HepG2 (cell line): ENCODE results near the gene SPAG9. TPM values are rescaled to one million over a fixed set of nuclear protein-coding genes. Genes with fewer than 3 reads are reported as not detected.

Experiments
- ATAC-seq: fragments of 200-7000 bp; cut with Tn5 transposase; 3 replicates; pipeline ENCODE4 v1.9.1; 2020; ENCODE audit warnings: mild to moderate bottlenecking, moderate library complexity
- BruUV-seq: library from RNA; stranded (reverse); fragments of 400-500 nt; replicated peaks from 2 replicates; lab custom pipeline; 2021; lab: Mats Ljungman, UMichigan
- CTCF ChIA-PET: fragments of 300-600 bp; formaldehyde crosslinking; extraction: SDS; loops from one replicate; lab custom pipeline; 2021; ENCODE audit warnings: low total read pairs, inconsistent platforms, low intra/inter-chr PET ratio; lab: Yijun Ruan, JAX
- POLR2A ChIA-PET: fragments of 350-600 bp; sonication (Branson Sonifier 250); formaldehyde crosslinking; loops from one replicate; lab custom pipeline; 2020; ENCODE audit warnings: antibody characterized with exemption, inconsistent platforms; lab: Yijun Ruan, JAX
- DNase-seq: peaks from one replicate; pipeline ENCODE4 v3.0.0-alpha.2; 2015; ENCODE audit warnings: low spot score
- FAIRE-seq: peaks from 3 replicates; lab custom pipeline; 2011; peaks lifted over from hg19 to GRCh38; lab: Jason Lieb, UNC
- H2AFZ ChIP-seq: one replicate; pipeline ENCODE4 v1.6.1; 2011; ENCODE audit warnings: low read length, inconsistent platforms
- H3K27ac ChIP-seq: fragments of 300-600 bp; 3 replicates; pipeline ENCODE4 v1.8.0; 2011; ENCODE audit warnings: mixed run types, mild to moderate bottlenecking, mixed read lengths, low read length, inconsistent platforms; ENCODE audit not compliant: insufficient read depth; ENCODE audit errors: extremely low read length
- H3K27me3 ChIP-seq, 2 experiments: fragments of 200-600 bp in 1 of 2; 2 replicates in 1 of 2; 3 replicates in 1 of 2; pipeline versions ENCODE4 v1.6.0 to v1.8.0; 2011; ENCODE audit warnings: low read length in 2 of 2, mild to moderate bottlenecking in 2 of 2, moderate library complexity in 2 of 2, inconsistent platforms in 1 of 2; ENCODE audit not compliant: insufficient read depth in 2 of 2, control insufficient read depth in 1 of 2
- H3K36me3 ChIP-seq, 2 experiments: fragments of 200-600 bp in 1 of 2; replicated peaks in 1 of 2; 2 replicates in 1 of 2; 3 replicates in 1 of 2; pipeline versions ENCODE4 v1.5.1 to v1.8.0; 2011; ENCODE audit warnings: low read length in 2 of 2, inconsistent platforms in 1 of 2; ENCODE audit not compliant: insufficient read depth in 2 of 2, control insufficient read depth in 1 of 2
- H3K4me1 ChIP-seq: 2 replicates; pipeline ENCODE4 v1.5.1; 2012; ENCODE audit warnings: low read length, inconsistent platforms; ENCODE audit not compliant: insufficient read depth
- H3K4me2 ChIP-seq: 2 replicates; pipeline ENCODE4 v1.6.0; 2011; ENCODE audit warnings: low read depth, low read length, inconsistent platforms
- H3K4me3 ChIP-seq, 3 experiments: fragments of 200-600 bp in 1 of 3; sonication (generic), shearing (Covaris generic) in 1 of 3; replicated peaks in 1 of 3; 2 replicates each; pipeline ENCODE4 v1.5.1; 2011 to 2016; ENCODE audit warnings: low read length in 3 of 3, inconsistent platforms in 2 of 3, low read depth in 2 of 3, mild to moderate bottlenecking in 2 of 3, control low read depth in 1 of 3, mixed read lengths in 1 of 3; ENCODE audit not compliant: insufficient read depth in 1 of 3
- H3K79me2 ChIP-seq: one replicate; pipeline ENCODE4 v1.6.1; 2011; ENCODE audit warnings: low read length, inconsistent platforms; ENCODE audit not compliant: insufficient read depth
- H3K9ac ChIP-seq: 2 replicates; pipeline ENCODE4 v1.6.0; 2011; ENCODE audit warnings: mild to moderate bottlenecking, low read depth, low read length, inconsistent platforms; ENCODE audit not compliant: insufficient read depth
- H3K9me3 ChIP-seq: 2 replicates; pipeline ENCODE4 v1.5.1; 2012; ENCODE audit warnings: mild to moderate bottlenecking, low read length
- H4K20me1 ChIP-seq: 2 replicates; pipeline ENCODE4 v1.6.0; 2011; ENCODE audit warnings: inconsistent platforms, mild to moderate bottlenecking, low read length, moderate library complexity; ENCODE audit not compliant: insufficient read depth
- BORCS8-MEF2B ChIP-seq: sonication (generic); formaldehyde crosslinking; IDR thresholded peaks from 2 replicates; pipeline ENCODE4 v1.8.0; 2022; ENCODE audit warnings: mild to moderate bottlenecking, missing genetic modification reagents
- PITX1 ChIP-seq: sonication (generic); formaldehyde crosslinking; IDR thresholded peaks from 2 replicates; pipeline ENCODE4 v1.5.1; 2020; ENCODE audit warnings: mild to moderate bottlenecking, missing genetic modification reagents
- RARG ChIP-seq: sonication (generic); formaldehyde crosslinking; IDR thresholded peaks from 2 replicates; pipeline ENCODE4 v1.4.0; 2020; ENCODE audit warnings: low read depth, mild to moderate bottlenecking, missing genetic modification reagents
- WIZ ChIP-seq: sonication (generic); formaldehyde crosslinking; IDR thresholded peaks from 2 replicates; pipeline ENCODE4 v1.5.1; 2020; ENCODE audit warnings: mild to moderate bottlenecking, missing genetic modification reagents
- ZBTB40 ChIP-seq, 2 experiments: fragments of 450-650 bp in 1 of 2; sonication (generic) in 1 of 2; formaldehyde crosslinking in 1 of 2; IDR thresholded peaks; 2 replicates each; pipeline versions ENCODE4 v1.6.1 to v1.8.0; 2016 to 2022; ENCODE audit warnings: antibody characterized with exemption in 1 of 2, mild to moderate bottlenecking in 1 of 2, missing genetic modification reagents in 1 of 2
- ZNF441 ChIP-seq: sonication (generic); formaldehyde crosslinking; IDR thresholded peaks from 2 replicates; pipeline ENCODE4 v1.7.0; 2021; ENCODE audit warnings: missing genetic modification reagents, borderline replicate concordance
- ZNF570 ChIP-seq: sonication (generic); formaldehyde crosslinking; IDR thresholded peaks from 2 replicates; pipeline ENCODE4 v1.4.0; 2020; ENCODE audit warnings: mild to moderate bottlenecking, missing genetic modification reagents, borderline replicate concordance
- ZNF580 ChIP-seq: IDR thresholded peaks from 2 replicates; pipeline ENCODE4 v1.6.1; 2016; ENCODE audit warnings: low read depth, borderline replicate concordance
- WGBS: methylation state at CpG from one replicate; pipeline ENCODE4 v1.1.6; 2017; ENCODE audit warnings: low lambda C conversion rate; 5-methylcytosine and 5-hydroxymethylcytosine counted together
- in situ Hi-C: cut with HindIII; loops from 2 replicates; pipeline ENCODE4 v1.10.0; 2017; ENCODE audit warnings: low pct_unique_long_range_greater_than_20kb; ENCODE audit not compliant: extremely low pct_ligation_motif_present
- intact Hi-C: fragments of 100-400 bp; cut with micrococcal nuclease; formaldehyde crosslinking; loops from one replicate; pipeline ENCODE4 v1.10.0; 2022; ENCODE audit not compliant: unreplicated experiment
- polyA plus RNA-seq, 8 experiments: library from polyadenylated mRNA; depleted of rRNA in 3 of 8; stranded (reverse) in 7 of 8; unstranded in 1 of 8; fragments of >200 nt; fragmentation: Illumina TruSeq in 4 of 8; extraction: Trizol in 4 of 8; gene quantifications; 2 replicates each; pipeline versions ENCODE4 v1.2.1 to v1.2.3, GENCODE V29; 2011 to 2016; ENCODE audit warnings: low read depth in 4 of 8, missing spikeins in 1 of 8, mixed read lengths in 1 of 8; ENCODE audit not compliant: insufficient read depth in 1 of 8
- total RNA-seq, 5 experiments: library from RNA; depleted of rRNA; stranded (reverse); fragments of >200 nt; fragmentation: Illumina TruSeq; extraction: Trizol; gene quantifications; 2 replicates each; pipeline ENCODE4 v1.2.3, GENCODE V29; 2016; ENCODE audit warnings: low read depth in 1 of 5

SPAG9 gene
- total and polyA plus RNA-seq, 2 of the 13 experiments (the other 11 are each of a cell fraction or from before 2014, with no cell fraction given): 43.2 to 78.6 TPM

- no peak overlapping the region for H3K4me2 ChIP-seq
- H3K4me3 ChIP-seq: no peak overlapping the region
- H3K4me1 ChIP-seq: peaks cover 6% of the 10 kb centered on the region; the same call in 1 of the 2 replicates
- FAIRE-seq (no peak), ATAC-seq (no peak), DNase-seq (no peak)
- no TSS peak for BruUV-seq
- no peaks in the 10 kb centered on the region for H4K20me1 ChIP-seq
- intact Hi-C loops: no loop called here
- no peaks in the 10 kb centered on the region for H3K79me2 ChIP-seq
- in situ Hi-C loops: no loop called here
- ChIA-PET CTCF (no interaction called here), POLR2A (no interaction called here)
- TF ChIP-seq ZNF580 (CRISPR knock-in tag): no peak
- TF ChIP-seq ZBTB40 (IDR thresholded peaks at IDR 0.05): peak; percentile 52
- TF ChIP-seq ZBTB40 (CRISPR knock-in tag; IDR thresholded peaks at IDR 0.05): peak; percentile 98
- TF ChIP-seq BORCS8-MEF2B (CRISPR knock-in tag): no peak
- no peak for TF ChIP-seq RARG
- TF ChIP-seq ZNF570 (CRISPR knock-in tag): no peak
- no peak for TF ChIP-seq WIZ (CRISPR knock-in tag)
- TF ChIP-seq ZNF441 (CRISPR knock-in tag): no peak
- no peak for TF ChIP-seq PITX1 (CRISPR knock-in tag)
- no peak overlapping the region for H2AFZ ChIP-seq
- no peak overlapping the region for H3K27ac ChIP-seq
- 98% methylated on average over 2 of the region's 2 CpGs for WGBS
- H3K36me3 ChIP-seq: peaks cover 17 to 56% of the 10 kb centered on the region in 2 experiments
- H3K9me3 ChIP-seq: no peaks in the 10 kb centered on the region
- no peaks in the 10 kb centered on the region for H3K27me3 ChIP-seq
- H3K9ac ChIP-seq: no peak overlapping the region
Measured at GRCh38 chr17:51013322-51013721, 107.3 kb downstream of the SPAG9 start.
